Lung (tissue), 5 donors: ENCODE data around the gene ITFG1. TPM values are rescaled to one million over a fixed set of nuclear protein-coding genes. Genes with fewer than 3 reads are reported as not detected.

Experiments
- polyA plus RNA-seq, 2 donors: library from polyadenylated mRNA; stranded (reverse); fragments of 200-250 nt; gene quantifications; one replicate each; pipeline ENCODE4 v1.2.1, GENCODE V29; 2013
- small RNA-seq: library from RNA; depleted of rRNA; stranded (forward); fragments of <200 nt; gene quantifications from one replicate; pipeline ENCODE3, GENCODE V24; 2014; ENCODE audit warnings: low replicate concordance
- total RNA-seq, 2 donors: library from RNA; depleted of rRNA in 1 of 2; stranded (reverse); fragments of >200 nt in 1 of 2; gene quantifications; one replicate each; pipeline ENCODE4 v1.2.1, GENCODE V29; 2014 to 2021
- donor health status: Bipolar disorder and iron deficiency.
- donor health status: healthy.
- donor health status: DM: yes; HTN: yes; CAD: no.

ITFG1 gene
- total and polyA plus RNA-seq, 4 donors = 13.0 to 79.4 (median 40.2) TPM

Small RNA genes within 50 kb of the gene (small RNA-seq; reads per million reads assigned to genes)
- gene RF00019 = not detected
- gene RNA5SP425 = not detected

Other genes with a start within 250 kb of the ITFG1 start
- 100 to 1,000 TPM in 1 of 2 donors, 10 to 100 TPM in 1; 69.9 to 134 TPM for gene PHKB, start 268 bp upstream of the ITFG1 start, total RNA-seq
- gene PHKB, start 268 bp upstream of the ITFG1 start, polyA plus RNA-seq = 10 to 100 TPM; 21.2 to 29.4 TPM